OCI-LY1 (cell line): ENCODE data around the gene QKI.

Source experiments
- EZH2 ChIP-seq: fragments of 200-600 bp; sonication (generic), shearing (Covaris generic); IDR thresholded peaks from 2 replicates; pipeline ENCODE4 v1.8.0; 2017; ENCODE audit warnings: borderline replicate concordance, mixed run types, mild to moderate bottlenecking, antibody characterized with exemption, low read length, moderate library complexity, mixed read lengths
- TF ChIP-seq, protein P1 (sequence below): fragments of 200-600 bp; sonication (generic), shearing (Covaris generic); IDR thresholded peaks from 2 replicates; pipeline ENCODE4 v1.5.1; 2017; ENCODE audit warnings: mild to moderate bottlenecking, antibody characterized with exemption, low read length, moderate library complexity, mixed read lengths

- TF ChIP-seq, protein P1, sequence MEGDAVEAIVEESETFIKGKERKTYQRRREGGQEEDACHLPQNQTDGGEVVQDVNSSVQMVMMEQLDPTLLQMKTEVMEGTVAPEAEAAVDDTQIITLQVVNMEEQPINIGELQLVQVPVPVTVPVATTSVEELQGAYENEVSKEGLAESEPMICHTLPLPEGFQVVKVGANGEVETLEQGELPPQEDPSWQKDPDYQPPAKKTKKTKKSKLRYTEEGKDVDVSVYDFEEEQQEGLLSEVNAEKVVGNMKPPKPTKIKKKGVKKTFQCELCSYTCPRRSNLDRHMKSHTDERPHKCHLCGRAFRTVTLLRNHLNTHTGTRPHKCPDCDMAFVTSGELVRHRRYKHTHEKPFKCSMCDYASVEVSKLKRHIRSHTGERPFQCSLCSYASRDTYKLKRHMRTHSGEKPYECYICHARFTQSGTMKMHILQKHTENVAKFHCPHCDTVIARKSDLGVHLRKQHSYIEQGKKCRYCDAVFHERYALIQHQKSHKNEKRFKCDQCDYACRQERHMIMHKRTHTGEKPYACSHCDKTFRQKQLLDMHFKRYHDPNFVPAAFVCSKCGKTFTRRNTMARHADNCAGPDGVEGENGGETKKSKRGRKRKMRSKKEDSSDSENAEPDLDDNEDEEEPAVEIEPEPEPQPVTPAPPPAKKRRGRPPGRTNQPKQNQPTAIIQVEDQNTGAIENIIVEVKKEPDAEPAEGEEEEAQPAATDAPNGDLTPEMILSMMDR, result no peak
- no peak for TF ChIP-seq EZH2
These were observed 32.0 kb downstream of the QKI start for GRCh38 chr6:163446549-163446948.
